OCI-LY3 (cell line): ENCODE measurements around the gene MYZAP.

Source experiments
- CTCF ChIP-seq: fragments of 200-600, 300-600 bp; sonication (generic); IDR thresholded peaks from 2 replicates; pipeline ENCODE4 v1.5.1; 2014; ENCODE audit warnings: antibody characterized with exemption, low read length, low read depth
- EZH2phosphoT487 ChIP-seq: fragments of 200-600 bp; shearing (Covaris generic); IDR thresholded peaks from 2 replicates; pipeline ENCODE4 v1.6.1; 2018; ENCODE audit warnings: antibody characterized with exemption, mixed run types, low read depth

DNA sequence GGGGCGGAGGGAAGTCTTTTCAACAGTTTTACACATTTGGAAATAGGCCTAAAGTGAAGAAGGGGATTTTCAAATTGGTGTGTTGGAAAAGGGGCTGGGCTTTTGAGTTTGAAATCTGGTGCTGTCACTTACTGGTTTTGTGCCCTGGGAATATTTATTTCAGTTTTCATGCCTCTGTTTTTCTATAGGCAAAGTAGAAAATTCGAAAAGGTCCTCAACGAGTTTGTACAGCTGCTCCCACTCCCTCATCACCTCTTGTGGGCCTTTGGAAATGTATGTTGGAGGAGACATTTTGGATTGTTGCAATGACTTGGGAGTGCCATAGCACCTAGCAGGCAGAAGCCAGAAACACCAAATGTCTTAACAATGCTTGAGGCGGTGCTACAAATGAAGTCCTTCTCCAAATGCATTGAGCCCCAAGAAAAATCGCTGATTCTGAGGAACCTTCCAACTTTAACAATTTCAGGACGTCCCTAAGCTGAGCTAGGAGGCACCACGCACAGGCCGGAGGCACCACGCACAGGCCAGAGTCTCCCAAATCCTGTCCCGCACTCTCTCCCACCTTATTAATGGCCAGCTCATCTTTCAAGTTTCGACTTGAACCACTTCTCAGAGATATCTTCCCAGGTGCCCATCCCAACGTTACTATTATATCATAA is 114.2 kb downstream of the MYZAP start:
- TF ChIP-seq CTCF = no peak
- no peak for TF ChIP-seq EZH2phosphoT487
